Activated T-cell treated with anti-CD3 and anti-CD28 coated beads, Interleukin-2, amount 50 U/mL, for 4 hours (primary cell): ENCODE measurements around the gene CDH5. TPM values are rescaled to one million over a fixed set of nuclear protein-coding genes. Genes with fewer than 3 reads are reported as not detected.
"Not testable (repeated sequence)": the region's sequence is repeated elsewhere in the genome, so short reads cannot be mapped to it uniquely, and the experiment has no call there.

Experiments used
- ATAC-seq, 2 donors: fragments of 200-7000 bp; cut with Tn5 transposase; one replicate each; pipeline ENCODE4 v1.10.0; 2021
- DNase-seq: peaks from one replicate; pipeline ENCODE4 v3.0.0-alpha.2; 2020
- H3K27me3 Mint-ChIP-seq: one replicate; pipeline ENCODE4 v1.8.0; 2021; ENCODE audit warnings: low read depth, mixed read lengths
- H3K36me3 Mint-ChIP-seq: one replicate; pipeline ENCODE4 v1.8.0; 2022; ENCODE audit warnings: mixed read lengths; ENCODE audit not compliant: insufficient read depth
- H3K4me1 Mint-ChIP-seq: one replicate; pipeline ENCODE4 v1.8.0; 2021; ENCODE audit warnings: low read depth, mixed read lengths
- H3K4me3 Mint-ChIP-seq: one replicate; pipeline ENCODE4 v1.8.0; 2021; ENCODE audit warnings: mild to moderate bottlenecking, moderate library complexity, mixed read lengths
- H3K9me3 Mint-ChIP-seq: one replicate; pipeline ENCODE4 v1.8.0; 2021; ENCODE audit warnings: mixed read lengths
- total RNA-seq, 3 donors: library from RNA; stranded (reverse); gene quantifications; one replicate each; pipeline ENCODE4 v1.2.1, GENCODE V29; 2021

CDH5 gene
- total RNA-seq, 3 donors from 2014 or later: 0.13 TPM; not detected in 2

- no peak overlapping the region for H3K4me3 Mint-ChIP-seq
- no peaks in the 10 kb centered on the region for H3K4me1 Mint-ChIP-seq
- H3K36me3 Mint-ChIP-seq: no peaks in the 10 kb centered on the region
- ATAC-seq: no peak
- H3K27me3 Mint-ChIP-seq: no peaks in the 10 kb centered on the region
- no peaks in the 10 kb centered on the region for H3K9me3 Mint-ChIP-seq
- DNase-seq: no peak
Observed at GRCh38 chr16:66451548-66451947, 85.1 kb downstream of the CDH5 start.

GRCh38 chr16:66453230-66453629 lies 86.7 kb downstream of the CDH5 start:
- not testable (repeated sequence) for H3K4me3 Mint-ChIP-seq, ATAC-seq, H3K36me3 Mint-ChIP-seq, DNase-seq, H3K9me3 Mint-ChIP-seq, H3K4me1 Mint-ChIP-seq, H3K27me3 Mint-ChIP-seq

Other genes with a start within 250 kb of the CDH5 start
- not detected for gene BEAN1, start 60.6 kb downstream of the CDH5 start, total RNA-seq
- 1 to 10 TPM; 3.6 to 4.6 (median 3.8) TPM for gene TK2, start 183.4 kb downstream of the CDH5 start, total RNA-seq
- gene CKLF, start 185.9 kb downstream of the CDH5 start, total RNA-seq: 10 to 100 TPM; 52.4 to 63.6 (median 53.2) TPM
- 1 to 10 TPM; 1.4 to 3.1 (median 2.3) TPM for gene CMTM1, start 199.7 kb downstream of the CDH5 start, total RNA-seq
- gene CMTM2, start 212.8 kb downstream of the CDH5 start, total RNA-seq: not detected
- gene CMTM3, start 238.0 kb downstream of the CDH5 start, total RNA-seq: 10 to 100 TPM; 49.3 to 53.0 (median 51.4) TPM